Peyer's patch (tissue), 4 donors: Measurements from ENCODE around the gene ELANE. TPM values are rescaled to one million over a fixed set of nuclear protein-coding genes. Genes with fewer than 3 reads are reported as not detected.
"Not testable (repeated sequence)": the region's sequence is repeated elsewhere in the genome, so short reads cannot be mapped to it uniquely, and the experiment has no call there.

Experiments
- DNase-seq, 3 donors: peaks; one replicate each; pipeline ENCODE4 v3.0.0-alpha.2; 2017 to 2019
- H3K27ac ChIP-seq, 4 donors: fragments of 200-600 bp; sonication (generic); one replicate each; pipeline ENCODE4 v1.5.1; 2016 to 2019
- H3K27me3 ChIP-seq, 2 donors: fragments of 200-600 bp; sonication (generic); one replicate each; pipeline ENCODE4 v1.5.1; 2019
- H3K36me3 ChIP-seq, 3 donors: fragments of 200-600 bp; sonication (generic); one replicate each; pipeline ENCODE4 v1.5.1; 2016 to 2019
- H3K4me1 ChIP-seq, 4 donors: fragments of 200-600 bp; sonication (generic); one replicate each; pipeline ENCODE4 v1.5.1; 2016 to 2019
- H3K4me3 ChIP-seq, 4 donors: fragments of 200-600 bp; sonication (generic); 1 replicate in 3 of 4; 2 replicates in 1 of 4; pipeline ENCODE4 v1.5.1; 2016 to 2019; ENCODE audit warnings: mild to moderate bottlenecking in 1 of 4
- H3K9me3 ChIP-seq, 4 donors: fragments of 200-600 bp; sonication (generic); one replicate each; pipeline ENCODE4 v1.5.1; 2016 to 2019; ENCODE audit warnings: mild to moderate bottlenecking in 1 of 4
- POLR2A ChIP-seq, 2 donors: fragments of 450-650 bp; IDR thresholded peaks; one replicate each; pipeline ENCODE4 v1.5.1; 2017; ENCODE audit warnings: antibody characterized with exemption in 2 of 2, mild to moderate bottlenecking in 2 of 2, moderate library complexity in 2 of 2
- total RNA-seq, 4 donors: library from RNA; depleted of rRNA; stranded (reverse); fragments of >200 nt; gene quantifications; one replicate each; pipeline ENCODE4 v1.1.0, GENCODE V29; 2016
- TF ChIP-seq, protein P1 (sequence below), 6 experiments: fragments of 450-650 bp in 4 of 6; fragments of 200-600 bp in 2 of 6; sonication (generic) in 1 of 6; IDR thresholded peaks; one replicate each; pipeline ENCODE4 v1.5.1; 2017 to 2019; ENCODE audit warnings: antibody characterized with exemption in 6 of 6, mild to moderate bottlenecking in 3 of 6, moderate library complexity in 1 of 6

ELANE gene
- total RNA-seq, 4 donors from 2014 or later, result not detected

DNA sequence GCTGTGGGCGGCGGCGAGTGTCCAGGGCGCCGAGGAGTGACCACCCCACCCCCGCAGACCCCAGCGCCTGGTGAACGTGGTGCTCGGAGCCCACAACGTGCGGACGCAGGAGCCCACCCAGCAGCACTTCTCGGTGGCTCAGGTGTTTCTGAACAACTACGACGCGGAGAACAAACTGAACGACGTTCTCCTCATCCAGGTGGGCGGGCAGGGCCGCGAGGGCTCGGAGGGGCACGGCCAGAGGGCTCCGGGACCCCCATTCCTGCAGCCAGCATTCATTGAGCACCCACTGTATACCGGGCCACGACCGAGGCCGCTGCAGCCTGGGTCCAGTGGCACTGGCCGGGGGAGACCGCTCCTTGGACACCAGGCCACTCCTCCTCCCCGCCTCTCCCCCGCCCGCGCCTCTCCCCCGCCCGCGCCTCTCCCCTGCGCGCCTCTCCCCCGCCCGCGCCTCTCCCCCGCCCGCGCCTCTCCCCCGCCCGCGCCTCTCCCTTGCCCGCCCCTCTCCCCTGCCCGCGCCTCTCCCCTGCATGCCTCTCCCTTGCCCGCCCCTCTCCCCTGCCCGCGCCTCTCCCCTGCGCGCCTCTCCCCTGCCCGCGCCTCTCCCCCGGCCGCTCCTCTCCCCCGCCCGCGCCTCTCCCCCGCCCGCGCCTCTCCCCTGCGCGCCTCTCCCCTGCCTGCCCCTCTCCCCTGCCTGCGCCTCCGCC lies 8.1 kb upstream of the ELANE start:
- peak overlapping the region in 2 of 4 donors; percentile 22 to 24 for H3K4me3 ChIP-seq
- peaks cover 0 to 11% (median 6%) of the 10 kb centered on the region in 4 donors for H3K4me1 ChIP-seq
- peaks cover 0 to 22% of the 10 kb centered on the region in 2 donors for H3K27me3 ChIP-seq
- DNase-seq, result no peak
- H3K36me3 ChIP-seq, result no peaks in the 10 kb centered on the region
- H3K9me3 ChIP-seq, result no peaks in the 10 kb centered on the region
- no peak overlapping the region for H3K27ac ChIP-seq
- TF ChIP-seq POLR2A (IDR thresholded peaks at IDR 0.05), result no peak
- TF ChIP-seq, protein P1, sequence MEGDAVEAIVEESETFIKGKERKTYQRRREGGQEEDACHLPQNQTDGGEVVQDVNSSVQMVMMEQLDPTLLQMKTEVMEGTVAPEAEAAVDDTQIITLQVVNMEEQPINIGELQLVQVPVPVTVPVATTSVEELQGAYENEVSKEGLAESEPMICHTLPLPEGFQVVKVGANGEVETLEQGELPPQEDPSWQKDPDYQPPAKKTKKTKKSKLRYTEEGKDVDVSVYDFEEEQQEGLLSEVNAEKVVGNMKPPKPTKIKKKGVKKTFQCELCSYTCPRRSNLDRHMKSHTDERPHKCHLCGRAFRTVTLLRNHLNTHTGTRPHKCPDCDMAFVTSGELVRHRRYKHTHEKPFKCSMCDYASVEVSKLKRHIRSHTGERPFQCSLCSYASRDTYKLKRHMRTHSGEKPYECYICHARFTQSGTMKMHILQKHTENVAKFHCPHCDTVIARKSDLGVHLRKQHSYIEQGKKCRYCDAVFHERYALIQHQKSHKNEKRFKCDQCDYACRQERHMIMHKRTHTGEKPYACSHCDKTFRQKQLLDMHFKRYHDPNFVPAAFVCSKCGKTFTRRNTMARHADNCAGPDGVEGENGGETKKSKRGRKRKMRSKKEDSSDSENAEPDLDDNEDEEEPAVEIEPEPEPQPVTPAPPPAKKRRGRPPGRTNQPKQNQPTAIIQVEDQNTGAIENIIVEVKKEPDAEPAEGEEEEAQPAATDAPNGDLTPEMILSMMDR (IDR thresholded peaks at IDR 0.05), result no peak

DNA sequence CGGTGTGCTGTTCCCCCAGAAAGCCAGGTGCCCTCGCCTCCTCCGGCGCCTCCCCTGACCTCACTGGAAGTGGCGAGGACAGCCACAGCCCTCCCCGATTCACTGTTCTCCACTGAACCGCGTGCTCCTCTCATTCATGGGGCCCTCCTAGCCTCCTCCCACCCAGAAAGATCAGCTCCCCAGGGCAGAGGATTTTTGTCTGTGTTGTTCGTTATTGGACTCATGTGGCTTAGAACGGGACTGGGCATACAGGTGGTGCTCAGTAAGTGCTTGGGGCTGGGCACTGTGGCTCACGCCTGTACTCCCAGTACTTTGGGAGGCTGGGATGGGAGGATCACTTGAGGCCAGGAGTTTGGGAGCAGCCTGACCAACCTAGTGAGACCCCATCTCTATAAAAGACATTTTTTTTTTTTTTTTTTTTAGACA lies 7.5 kb upstream of the ELANE start:
- peaks cover 0 to 22% of the 10 kb centered on the region in 2 donors for H3K27me3 ChIP-seq

DNA sequence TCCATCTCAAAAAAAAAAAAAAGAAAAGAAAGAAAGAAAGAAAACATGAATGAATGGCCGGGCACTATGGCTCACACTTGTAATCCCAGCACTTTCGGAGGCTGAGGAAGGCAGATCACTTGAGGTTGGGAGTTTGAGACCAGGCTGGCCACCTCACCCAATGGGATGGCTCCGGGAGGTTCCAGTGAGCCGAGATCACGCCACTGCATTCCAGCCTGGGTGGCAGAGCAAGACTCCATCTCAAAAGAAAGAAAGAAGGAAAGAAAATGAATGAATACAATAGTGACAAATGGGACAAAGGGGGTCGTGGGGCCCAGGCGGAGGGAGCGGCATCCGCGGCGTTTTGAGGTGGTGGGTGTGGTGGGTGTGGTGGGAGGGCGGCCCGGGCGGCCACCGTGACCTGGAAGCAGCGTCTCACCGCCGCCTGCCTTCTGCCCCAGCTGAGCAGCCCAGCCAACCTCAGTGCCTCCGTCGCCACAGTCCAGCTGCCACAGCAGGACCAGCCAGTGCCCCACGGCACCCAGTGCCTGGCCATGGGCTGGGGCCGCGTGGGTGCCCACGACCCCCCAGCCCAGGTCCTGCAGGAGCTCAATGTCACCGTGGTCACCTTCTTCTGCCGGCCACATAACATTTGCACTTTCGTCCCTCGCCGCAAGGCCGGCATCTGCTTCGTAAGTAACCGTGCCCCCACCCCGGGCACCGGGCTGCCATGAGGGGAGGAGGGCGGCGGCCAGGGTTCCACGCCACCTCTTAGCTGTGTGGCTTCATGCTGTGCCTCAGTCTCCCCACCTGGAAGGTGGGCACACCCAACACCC lies 6.2 kb upstream of the ELANE start:
- Histone ChIP-seq H3K4me1 (peaks cover 0 to 11% (median 6%) of the 10 kb centered on the region in 4 donors), H3K27ac (no peak overlapping the region), H3K36me3 (no peaks in the 10 kb centered on the region), H3K9me3 (no peaks in the 10 kb centered on the region), H3K27me3 (peaks cover 0 to 22% of the 10 kb centered on the region in 2 donors), H3K4me3 (no peak overlapping the region)
- TF ChIP-seq POLR2A (IDR thresholded peaks at IDR 0.05), result no peak
- TF ChIP-seq, protein P1 (IDR thresholded peaks at IDR 0.05), result no peak
- no peak for DNase-seq

More for the DNA sequence above, 7.5 kb upstream of the ELANE start:
- no peak overlapping the region for H3K4me3 ChIP-seq
- TF ChIP-seq, protein P1 (IDR thresholded peaks at IDR 0.05), result no peak
- no peak for TF ChIP-seq POLR2A (IDR thresholded peaks at IDR 0.05)
- no peaks in the 10 kb centered on the region for H3K9me3 ChIP-seq
- H3K4me1 ChIP-seq, result peaks cover 0 to 11% (median 6%) of the 10 kb centered on the region in 4 donors
- H3K27ac ChIP-seq, result no peak overlapping the region
- H3K36me3 ChIP-seq, result no peaks in the 10 kb centered on the region
- no peak for DNase-seq

DNA sequence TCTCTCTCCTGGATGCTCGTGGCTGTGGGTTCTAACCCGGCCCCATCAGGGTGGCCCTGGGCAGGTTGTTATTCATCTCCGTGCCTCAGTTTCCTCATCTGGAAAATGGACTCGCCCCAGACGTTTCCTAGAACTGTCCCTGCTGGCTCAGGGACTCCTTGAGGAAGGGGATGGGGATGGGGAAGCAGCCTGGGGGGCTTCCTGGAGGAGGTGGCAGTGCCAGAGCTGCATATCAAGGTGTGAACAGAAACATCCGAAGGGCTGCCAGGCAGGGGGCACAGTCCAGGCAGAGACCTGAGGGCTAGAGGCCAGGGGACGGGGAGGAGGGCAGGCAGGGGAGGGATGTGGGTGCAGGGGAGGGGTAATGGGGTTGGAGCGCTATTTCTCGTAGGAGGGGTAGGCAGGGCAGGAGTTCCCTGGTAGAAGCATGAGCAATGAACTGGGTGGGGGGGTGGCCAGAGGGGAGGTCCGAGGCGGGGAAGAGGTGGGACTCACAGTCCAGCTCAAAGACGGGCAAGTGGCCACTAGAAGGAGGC lies 3.6 kb upstream of the ELANE start:
- no peaks in the 10 kb centered on the region for H3K9me3 ChIP-seq
- H3K27ac ChIP-seq, result peak overlapping the region in 1 of 4 donors; percentile 18
- peaks cover 0 to 6% (median 3%) of the 10 kb centered on the region in 4 donors for H3K4me1 ChIP-seq
- DNase-seq, result no peak
- no peak overlapping the region for H3K4me3 ChIP-seq
- no peak for TF ChIP-seq POLR2A (IDR thresholded peaks at IDR 0.05)
- TF ChIP-seq, protein P1 (IDR thresholded peaks at IDR 0.05), result no peak
- H3K27me3 ChIP-seq, result peaks cover 0 to 22% of the 10 kb centered on the region in 2 donors
- H3K36me3 ChIP-seq, result no peaks in the 10 kb centered on the region

DNA sequence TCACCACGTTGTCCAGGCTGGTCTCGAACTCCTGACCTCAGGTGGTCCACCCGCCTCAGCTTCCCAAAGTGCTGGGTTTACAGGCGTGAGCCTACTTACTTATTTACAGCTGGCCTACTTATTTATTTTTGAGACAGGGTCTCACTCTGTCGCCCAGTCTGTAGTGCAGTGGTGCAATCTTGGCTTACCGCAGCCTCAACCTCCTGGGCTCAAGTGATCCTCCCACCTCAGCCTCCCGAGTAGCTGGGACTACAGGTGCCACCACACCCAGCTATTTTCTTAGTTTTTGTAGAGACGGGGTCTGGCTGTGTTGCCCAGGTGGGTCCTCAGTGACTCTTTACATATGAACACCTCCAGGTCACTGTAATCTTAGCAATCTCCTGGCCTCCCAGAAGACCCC lies 2.9 kb upstream of the ELANE start:
- peaks cover 0 to 16% of the 10 kb centered on the region in 2 donors for H3K27me3 ChIP-seq
- not testable (repeated sequence) for H3K4me1 ChIP-seq, H3K9me3 ChIP-seq, H3K4me3 ChIP-seq, H3K27ac ChIP-seq, DNase-seq, H3K36me3 ChIP-seq
